GM12801 (cell line): ENCODE results near the gene TEDC2.

ENCODE experiments used
- CTCF ChIP-seq: IDR thresholded peaks from one replicate; pipeline ENCODE4 v1.5.1; 2011; ENCODE audit warnings: control low read depth; ENCODE audit not compliant: insufficient read length; ENCODE audit errors: extremely low read depth

The TEDC2 gene

GRCh38 chr16:2485811-2486507 is 26.1 kb downstream of the TEDC2 start:
- TF ChIP-seq CTCF, result no peak

GRCh38 chr16:2486645-2487516 is 27.0 kb downstream of the TEDC2 start:
- no peak for TF ChIP-seq CTCF

- no peak for TF ChIP-seq CTCF
Measured at GRCh38 chr16:2487517-2487842, 27.6 kb downstream of the TEDC2 start.

GRCh38 chr16:2487903-2488531 is 28.1 kb downstream of the TEDC2 start:
- no peak for TF ChIP-seq CTCF

GRCh38 chr16:2489581-2489980 is 29.7 kb downstream of the TEDC2 start:
- TF ChIP-seq CTCF, result no peak

GRCh38 chr16:2490190-2491105 is 30.5 kb downstream of the TEDC2 start:
- TF ChIP-seq CTCF, result no peak

- TF ChIP-seq CTCF, result no peak
Measured at GRCh38 chr16:2492292-2492691, 32.4 kb downstream of the TEDC2 start.
